GM12878 (cell line): ENCODE results near the gene CR1L. TPM values are rescaled to one million over a fixed set of nuclear protein-coding genes. Genes with fewer than 3 reads are reported as not detected.

Experiments
- ATAC-seq: fragments of 200-7000 bp; cut with Tn5 transposase; 3 replicates; pipeline ENCODE4 v1.9.1; 2020; ENCODE audit warnings: mild to moderate bottlenecking, moderate library complexity
- BruUV-seq: library from RNA; stranded (reverse); fragments of 400-500 nt; replicated peaks from 2 replicates; lab custom pipeline; 2021; lab: Mats Ljungman, UMichigan
- CTCF ChIA-PET: fragments of 300-600 bp; sonication (Branson Sonifier 250); formaldehyde crosslinking; extraction: SDS; loops from one replicate; lab custom pipeline; 2021; ENCODE audit warnings: inconsistent platforms; lab: Yijun Ruan, JAX
- POLR2A ChIA-PET: fragments of 350-600 bp; formaldehyde crosslinking; extraction: SDS; loops from one replicate; lab custom pipeline; 2021; ENCODE audit warnings: inconsistent platforms; lab: Charles Lee
- RAD21 ChIA-PET: fragments of 300-600 bp; sonication (Branson Sonifier 250); formaldehyde crosslinking; loops from one replicate; lab custom pipeline; 2023; ENCODE audit warnings: antibody characterized with exemption; ENCODE audit not compliant: unreplicated experiment; lab: Charles Lee
- SMC1A ChIA-PET: fragments of 300-600 bp; sonication (Branson Sonifier 250); formaldehyde crosslinking; loops from one replicate; lab custom pipeline; 2023; ENCODE audit not compliant: unreplicated experiment, uncharacterized antibody; lab: Charles Lee
- DNase-seq: peaks from one replicate; pipeline ENCODE4 v3.0.0-alpha.2; 2011; ENCODE audit warnings: low read depth, low spot score
- FAIRE-seq: peaks from 3 replicates; lab custom pipeline; 2011; peaks lifted over from hg19 to GRCh38; lab: Jason Lieb, UNC
- H2AFZ ChIP-seq: 2 replicates; pipeline ENCODE4 v1.6.0; 2011; ENCODE audit warnings: low read depth, low read length, control low read depth; ENCODE audit not compliant: control insufficient read depth
- H3K27ac ChIP-seq: 2 replicates; pipeline ENCODE4 v1.5.1; 2011; ENCODE audit warnings: control low read depth; ENCODE audit not compliant: control insufficient read depth, insufficient read depth
- H3K27me3 ChIP-seq, 2 experiments: replicated peaks in 1 of 2; 2 replicates each; pipeline versions ENCODE4 v1.6.0 to v1.6.1; 2011; ENCODE audit warnings: low read length in 1 of 2; ENCODE audit not compliant: control insufficient read depth in 2 of 2, insufficient read depth in 2 of 2
- H3K36me3 ChIP-seq, 2 experiments: 2 replicates each; pipeline ENCODE4 v1.5.1; 2011; ENCODE audit warnings: low read length in 1 of 2; ENCODE audit not compliant: control insufficient read depth in 2 of 2, insufficient read depth in 2 of 2
- H3K4me1 ChIP-seq: 2 replicates; pipeline ENCODE4 v1.6.1; 2011; ENCODE audit warnings: mild to moderate bottlenecking, low read length, moderate library complexity, mixed read lengths; ENCODE audit not compliant: control insufficient read depth, insufficient read depth
- H3K4me2 ChIP-seq: 2 replicates; pipeline ENCODE4 v1.6.0; 2011; ENCODE audit warnings: control low read depth; ENCODE audit not compliant: control insufficient read depth, insufficient read depth
- H3K4me3 ChIP-seq: fragments of 200-600 bp; sonication (generic); 2 replicates; pipeline ENCODE4 v1.5.1; 2016
- H3K79me2 ChIP-seq: 2 replicates; pipeline ENCODE4 v1.6.0; 2011; ENCODE audit warnings: low read length; ENCODE audit not compliant: control insufficient read depth, insufficient read depth
- H3K9ac ChIP-seq: 2 replicates; pipeline ENCODE4 v1.8.0; 2011; ENCODE audit warnings: low read length, control low read depth, mixed read lengths; ENCODE audit not compliant: control insufficient read depth, insufficient read depth
- H3K9me3 ChIP-seq: replicated peaks from 3 replicates; pipeline ENCODE4 v1.5.1; 2011; ENCODE audit warnings: mild to moderate bottlenecking, low read length; ENCODE audit not compliant: control insufficient read depth, insufficient read depth
- H4K20me1 ChIP-seq: 2 replicates; pipeline ENCODE4 v1.6.0; 2011; ENCODE audit not compliant: control insufficient read depth, insufficient read depth
- ATF3 ChIP-seq: IDR thresholded peaks from 2 replicates; pipeline ENCODE4 v1.6.1; 2011; ENCODE audit warnings: low read depth, mild to moderate bottlenecking, low read length, moderate library complexity, borderline replicate concordance; ENCODE audit errors: extremely low read depth
- CBX3 ChIP-seq: fragments of 200-600 bp; sonication (generic); IDR thresholded peaks from 2 replicates; pipeline ENCODE4 v1.6.1; 2016; ENCODE audit warnings: low read depth, borderline replicate concordance
- CUX1 ChIP-seq: IDR thresholded peaks from 2 replicates; pipeline ENCODE4 v1.6.1; 2012; ENCODE audit warnings: improper control_type of control experiment, low read depth, low read length; ENCODE audit not compliant: insufficient replicate concordance
- HCFC1 ChIP-seq: fragments of 150-350 bp; IDR thresholded peaks from 2 replicates; pipeline ENCODE4 v1.6.1; 2014; ENCODE audit warnings: low read length
- MTA2 ChIP-seq: fragments of 450-650 bp; IDR thresholded peaks from 2 replicates; pipeline ENCODE4 v1.6.1; 2016; ENCODE audit warnings: low read depth, mild to moderate bottlenecking, moderate library complexity
- MXI1 ChIP-seq: fragments of 150-350 bp; IDR thresholded peaks from 2 replicates; pipeline ENCODE4 v1.6.1; 2011; ENCODE audit warnings: low read depth, mild to moderate bottlenecking, inconsistent platforms, low read length, improper control_type of control experiment
- MYB ChIP-seq: fragments of 150-350 bp; IDR thresholded peaks from 2 replicates; pipeline ENCODE4 v1.6.1; 2014; ENCODE audit warnings: mild to moderate bottlenecking, low read depth, low read length, borderline replicate concordance
- NFIC ChIP-seq: IDR thresholded peaks from 2 replicates; pipeline ENCODE4 v1.6.1; 2012; ENCODE audit warnings: low read depth, mild to moderate bottlenecking, inconsistent platforms, low read length, moderate library complexity
- NRF1 ChIP-seq: conservative IDR thresholded peaks from 2 replicates; pipeline ENCODE4 v1.6.1; 2011; ENCODE audit warnings: mild to moderate bottlenecking, low read depth, low read length, improper control_type of control experiment
- RELA ChIP-seq: fragments of 450-650 bp; IDR thresholded peaks from 2 replicates; pipeline ENCODE4 v1.8.0; 2014; ENCODE audit warnings: borderline replicate concordance; ENCODE audit not compliant: partially characterized antibody
- RUNX3 ChIP-seq: IDR thresholded peaks from 2 replicates; pipeline ENCODE4 v1.6.1; 2012; ENCODE audit warnings: low read length, inconsistent platforms
- SIX5 ChIP-seq: IDR thresholded peaks from 2 replicates; pipeline ENCODE4 v1.6.1; 2011; ENCODE audit warnings: mild to moderate bottlenecking, low read depth, low read length, moderate library complexity; ENCODE audit not compliant: severe bottlenecking
- SRF ChIP-seq, 2 experiments: IDR thresholded peaks; 2 replicates each; pipeline ENCODE4 v1.6.1; 2011; ENCODE audit warnings: low read depth in 2 of 2, low read length in 2 of 2, mild to moderate bottlenecking in 1 of 2, moderate library complexity in 1 of 2
- SUZ12 ChIP-seq: fragments of 200-600 bp; sonication (generic); IDR thresholded peaks from one replicate; pipeline ENCODE4 v1.6.1; 2018; ENCODE audit warnings: antibody characterized with exemption, mild to moderate bottlenecking; ENCODE audit not compliant: unreplicated experiment
- TCF12 ChIP-seq: IDR thresholded peaks from 2 replicates; pipeline ENCODE4 v1.6.1; 2011; ENCODE audit warnings: low read depth, mild to moderate bottlenecking, low read length
- TCF7 ChIP-seq: IDR thresholded peaks from 2 replicates; pipeline ENCODE4 v1.6.1; 2014; ENCODE audit warnings: antibody characterized with exemption, borderline replicate concordance
- YY1 ChIP-seq: IDR thresholded peaks from 2 replicates; pipeline ENCODE4 v1.6.1; 2011; ENCODE audit warnings: low read depth, mild to moderate bottlenecking, low read length
- ZNF274 ChIP-seq: IDR thresholded peaks from one replicate; pipeline ENCODE4 v1.8.0; 2011; ENCODE audit not compliant: insufficient read length, insufficient read depth
- ZZZ3 ChIP-seq: IDR thresholded peaks from 2 replicates; pipeline ENCODE4 v1.6.1; 2011; ENCODE audit warnings: low read depth; ENCODE audit not compliant: control insufficient read depth, insufficient read length
- WGBS: methylation state at CpG from one replicate; pipeline ENCODE4 v1.1.6; 2016; ENCODE audit warnings: low lambda C conversion rate; ENCODE audit not compliant: insufficient replicate concordance, insufficient coverage; ENCODE audit errors: missing lambda C conversion rate; 5-methylcytosine and 5-hydroxymethylcytosine counted together
- in situ Hi-C: fragments of 300-500 bp; cut with MboI; formaldehyde crosslinking; loops from 9 replicates; pipeline ENCODE4 v1.14.3; 2018; ENCODE audit warnings: mixed read lengths
- intact Hi-C: fragments of 100-400 bp; cut with micrococcal nuclease; formaldehyde crosslinking; loops from one replicate; pipeline ENCODE4 v1.14.2; 2022; ENCODE audit not compliant: unreplicated experiment
- polyA plus RNA-seq, 11 experiments: library from polyadenylated mRNA; depleted of rRNA in 4 of 11; unstranded in 6 of 11; stranded (reverse) in 5 of 11; fragments of >200 nt; fragmentation: Nextera tagmentation in 4 of 11; fragmentation: Illumina TruSeq in 1 of 11; extraction: Ambion mirVana in 4 of 11; extraction: Trizol in 1 of 11; gene quantifications; 1 replicate in 1 of 11; 2 replicates in 10 of 11; pipeline versions ENCODE4 v1.2.1 to v1.2.3, GENCODE V29; 2011 to 2016; ENCODE audit warnings: inconsistent platforms in 2 of 11, missing spikeins in 2 of 11, low read depth in 1 of 11
- total RNA-seq, 4 experiments: library from RNA; depleted of rRNA in 3 of 4; stranded (reverse); fragments of >200 nt in 3 of 4; fragmentation: Illumina TruSeq in 1 of 4; extraction: Trizol in 1 of 4; gene quantifications; 2 replicates each; pipeline versions ENCODE4 v1.2.1 to v1.2.3, GENCODE V29; 2013 to 2021
- TF ChIP-seq, protein P1 (sequence below): IDR thresholded peaks from 2 replicates; pipeline ENCODE4 v1.6.1; 2012; ENCODE audit warnings: low read depth, low read length, improper control_type of control experiment

CR1L gene
- total and polyA plus RNA-seq, 10 of the 15 experiments (the other 5 are each of a cell fraction or from before 2014, with no cell fraction given), result 0.11 TPM; not detected in 9

DNA sequence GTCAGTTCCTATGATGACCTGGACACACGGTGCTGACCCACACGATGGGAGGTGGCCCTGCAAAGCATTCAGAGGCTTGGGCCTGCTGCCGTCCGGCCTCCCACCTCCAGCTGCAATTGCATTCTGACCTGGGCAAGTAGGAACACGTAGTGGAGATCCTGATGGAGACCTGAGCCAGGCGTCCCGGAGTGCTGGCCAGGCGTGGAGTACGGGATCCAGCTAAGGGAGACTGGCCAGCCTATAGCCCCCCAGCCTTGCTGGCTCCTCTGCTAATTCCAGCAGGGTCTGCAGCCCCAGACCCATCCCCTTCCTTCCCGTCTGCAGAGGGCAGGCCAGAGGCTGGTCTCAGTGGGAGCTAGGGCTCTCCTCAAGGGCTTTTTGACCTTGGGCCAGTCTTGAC is 118.2 kb downstream of the CR1L start:
- H3K4me1 ChIP-seq, result no peaks in the 10 kb centered on the region
- H2AFZ ChIP-seq, result no peak overlapping the region
- in situ Hi-C loops (no loop called here), intact Hi-C loops (no loop called here)
- TF ChIP-seq SRF (IDR thresholded peaks at IDR 0.05; ENCODE audit: low read depth in 2 of 2, low read length in 2 of 2) (no peak), SUZ12 (no peak), RELA (no peak), CUX1 (no peak), ATF3 (no peak), ZNF274 (no peak), NFIC (no peak), HCFC1 (no peak), TCF7 (no peak), ZZZ3 (no peak), MXI1 (no peak), MYB (no peak), MTA2 (no peak), TCF12 (no peak), YY1 (no peak), NRF1 (no peak), RUNX3 (no peak), CBX3 (no peak), SIX5 (no peak)
- TF ChIP-seq, protein P1, sequence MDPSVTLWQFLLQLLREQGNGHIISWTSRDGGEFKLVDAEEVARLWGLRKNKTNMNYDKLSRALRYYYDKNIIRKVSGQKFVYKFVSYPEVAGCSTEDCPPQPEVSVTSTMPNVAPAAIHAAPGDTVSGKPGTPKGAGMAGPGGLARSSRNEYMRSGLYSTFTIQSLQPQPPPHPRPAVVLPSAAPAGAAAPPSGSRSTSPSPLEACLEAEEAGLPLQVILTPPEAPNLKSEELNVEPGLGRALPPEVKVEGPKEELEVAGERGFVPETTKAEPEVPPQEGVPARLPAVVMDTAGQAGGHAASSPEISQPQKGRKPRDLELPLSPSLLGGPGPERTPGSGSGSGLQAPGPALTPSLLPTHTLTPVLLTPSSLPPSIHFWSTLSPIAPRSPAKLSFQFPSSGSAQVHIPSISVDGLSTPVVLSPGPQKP, result no peak
- no peaks in the 10 kb centered on the region; the same call in 1 of the 2 replicates for H3K79me2 ChIP-seq
- SMC1A ChIA-PET, result no interaction called here
- H3K4me3 ChIP-seq, result no peak overlapping the region
- H3K36me3 ChIP-seq, result peaks cover 13% of the 10 kb centered on the region in 2 experiments; a peak in 3 of 4 replicates
- 98% methylated on average over 10 of the region's 10 CpGs for WGBS
- no peaks in the 10 kb centered on the region for H3K27me3 ChIP-seq
- no peak for DNase-seq
- no peaks in the 10 kb centered on the region for H4K20me1 ChIP-seq
- peaks cover 2% of the 10 kb centered on the region; the same call in 2 of the 3 replicates for H3K9me3 ChIP-seq
- FAIRE-seq, result no peak
- RAD21 ChIA-PET, result no interaction called here
- no peak overlapping the region for H3K9ac ChIP-seq
- CTCF ChIA-PET, result no interaction called here
- H3K27ac ChIP-seq, result no peak overlapping the region
- POLR2A ChIA-PET, result no interaction called here
- no peak overlapping the region for H3K4me2 ChIP-seq
- no TSS peak for BruUV-seq
- no peak for ATAC-seq
